SK-N-DZ (cell line): ENCODE measurements around the gene RAPH1.

Experiments used
- DNase-seq: peaks from one replicate; pipeline ENCODE4 v3.0.0-alpha.2; 2015; ENCODE audit warnings: low spot score

RAPH1 gene

GRCh38 chr2:203360833-203361430 is 174.2 kb downstream of the RAPH1 start:
- no peak for DNase-seq

GRCh38 chr2:203359450-203359849 is 175.7 kb downstream of the RAPH1 start:
- no peak for DNase-seq

GRCh38 chr2:203354966-203355365 is 180.1 kb downstream of the RAPH1 start:
- DNase-seq: no peak

DNA sequence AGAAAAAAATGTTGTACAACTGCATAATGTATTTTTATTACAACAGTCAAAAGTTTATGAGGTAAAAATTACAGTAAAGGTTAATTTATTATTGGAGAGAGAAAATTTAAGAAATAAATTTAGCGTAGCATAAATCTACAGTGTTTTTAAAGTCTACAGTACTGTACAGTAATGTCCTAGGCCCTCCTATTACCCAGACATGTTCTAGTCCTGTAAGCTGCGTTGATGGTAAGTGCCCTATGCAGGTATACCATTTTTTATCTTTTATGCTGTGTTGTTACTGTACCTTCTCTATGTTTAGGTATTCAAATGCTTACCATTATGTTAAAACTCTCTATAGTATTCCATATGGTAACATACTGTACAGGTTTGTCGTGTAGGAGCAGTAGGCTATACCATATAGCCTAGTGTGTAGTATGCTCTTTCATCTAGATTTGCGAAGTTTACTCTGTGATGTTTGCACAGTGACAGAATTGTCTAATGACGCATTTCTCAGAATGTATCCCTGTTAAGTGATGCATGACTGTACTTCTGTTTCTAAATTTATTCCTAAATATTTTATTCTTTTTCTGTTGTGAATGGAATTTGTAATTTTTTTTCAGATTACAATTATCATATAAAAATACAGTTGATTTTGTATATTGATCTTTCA is 182.4 kb downstream of the RAPH1 start:
- no peak for DNase-seq

GRCh38 chr2:203347375-203347774 is 187.7 kb downstream of the RAPH1 start:
- DNase-seq: no peak

DNA sequence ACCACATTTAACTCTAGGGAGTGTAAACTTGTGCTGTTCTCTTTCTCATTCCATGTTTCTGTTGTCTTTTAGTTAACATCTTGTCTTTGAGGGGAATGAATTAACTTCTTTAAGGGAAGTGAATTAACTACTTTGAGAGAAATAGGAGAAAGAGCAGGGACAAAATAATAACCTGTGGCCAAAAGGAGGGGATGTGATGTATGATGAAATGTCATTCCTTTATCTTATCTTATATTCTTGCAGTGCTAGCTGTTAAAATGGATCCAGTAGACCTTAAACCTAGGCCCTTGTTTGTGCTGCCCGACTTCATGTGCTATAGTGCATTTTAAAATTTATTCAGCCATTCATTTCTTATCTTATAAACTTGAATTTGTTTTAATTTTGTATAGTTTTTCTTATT is 188.5 kb downstream of the RAPH1 start:
- no peak for DNase-seq

GRCh38 chr2:203344667-203345066 is 190.4 kb downstream of the RAPH1 start:
- DNase-seq: no peak
